Measurements from ENCODE around the gene FAM20A.
"Not testable (repeated sequence)": the region's sequence is repeated elsewhere in the genome, so short reads cannot be mapped to it uniquely, and the experiment has no call there.

The FAM20A gene

DNA sequence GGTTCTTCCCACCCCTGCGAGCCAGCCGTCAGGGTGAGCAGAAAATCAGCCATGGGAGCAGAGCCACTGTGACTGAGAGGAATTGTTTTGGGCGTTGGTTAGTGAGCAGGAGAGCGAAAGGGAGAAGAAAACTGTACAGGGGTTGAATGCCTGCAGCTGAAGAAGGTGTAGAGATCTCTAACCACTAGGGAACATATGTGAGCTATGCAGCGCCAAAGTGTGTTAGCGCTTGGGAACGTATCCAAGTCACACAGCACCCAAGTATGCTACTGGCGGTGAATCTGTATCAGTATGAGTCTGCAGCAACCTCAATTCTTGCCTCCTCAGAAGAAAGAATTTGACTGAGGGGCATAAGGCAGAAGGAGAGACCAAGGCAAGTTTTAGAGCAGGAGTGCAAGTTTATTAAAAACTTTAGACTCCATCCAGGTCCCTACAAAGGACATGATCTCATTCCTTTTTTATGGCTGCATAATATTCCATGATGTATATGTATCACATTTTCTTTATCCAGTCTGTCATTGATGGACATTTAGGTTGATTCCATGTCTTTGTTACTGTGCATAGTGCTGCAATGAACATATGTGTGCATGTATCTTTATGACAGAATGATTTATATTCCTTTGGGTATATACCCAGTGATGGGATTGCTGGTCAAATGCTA is 108.6 kb downstream of the FAM20A start:
- DNase-seq (ENCODE audit: low read depth in 2 of 2) = not testable (repeated sequence)

DNA sequence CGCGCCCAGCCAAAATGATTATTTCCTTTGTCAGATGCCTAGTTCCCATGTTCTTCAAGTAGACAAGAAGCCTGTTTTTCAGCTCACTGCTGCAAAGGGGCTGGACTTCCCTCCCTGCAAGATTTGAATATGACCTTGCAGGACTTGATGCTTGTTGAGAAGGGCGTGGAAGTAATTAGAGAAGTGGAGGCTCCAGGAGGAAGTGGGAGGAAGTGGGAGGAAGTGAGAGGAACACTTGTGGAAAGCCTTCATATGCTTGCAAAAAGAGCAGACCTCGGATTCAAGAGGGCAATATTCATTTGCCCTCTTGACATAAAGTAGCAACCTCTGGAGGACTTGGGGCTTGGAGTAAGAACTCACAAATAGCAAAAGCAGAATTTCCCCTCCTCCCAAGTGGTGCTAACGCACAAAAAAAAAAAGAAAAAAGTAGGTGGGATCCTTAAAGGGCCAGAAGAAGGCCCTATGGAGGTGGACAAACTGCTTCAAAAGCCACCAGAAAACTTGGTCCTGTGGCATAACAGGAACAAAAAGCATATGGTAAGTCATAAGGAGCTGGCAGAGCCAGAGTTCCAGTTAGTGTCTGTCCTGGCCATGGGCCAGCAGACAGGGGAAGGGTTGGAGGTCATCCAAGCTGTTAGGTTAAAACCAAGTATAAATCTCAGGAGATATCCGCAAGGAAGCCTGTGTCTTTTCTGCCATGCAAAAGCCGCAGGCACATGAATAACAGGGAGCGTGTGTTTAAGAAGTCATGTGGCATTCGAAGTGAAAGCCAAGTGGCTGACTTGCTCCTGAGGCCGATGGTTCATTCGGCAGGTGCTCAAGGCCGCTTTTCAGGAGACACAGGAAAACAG is 109.6 kb downstream of the FAM20A start:
- DNase-seq (ENCODE audit: low read depth in 2 of 2) = no peak

DNA sequence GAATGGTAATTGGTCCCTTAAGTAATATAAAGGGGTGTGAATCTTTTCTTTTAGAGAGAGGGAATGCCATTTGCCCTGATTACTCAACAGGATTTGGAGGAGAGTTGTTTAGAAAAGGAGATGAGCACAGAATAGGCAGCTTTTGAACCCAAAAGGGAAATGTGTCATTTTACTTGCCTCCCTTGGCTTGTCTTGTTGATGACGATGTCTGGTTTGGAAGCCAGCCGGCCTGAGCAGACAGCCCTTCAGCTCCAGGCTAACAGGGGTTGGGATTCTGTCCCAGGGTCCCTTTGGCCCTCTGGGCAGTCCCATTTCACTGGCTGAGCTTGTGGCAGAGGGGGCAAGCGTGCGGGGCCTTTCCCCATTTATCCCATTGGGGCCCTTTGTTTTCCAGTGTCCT is 111.2 kb downstream of the FAM20A start:
- DNase-seq (ENCODE audit: low read depth in 2 of 2) = no peak
